Measurements from ENCODE around the gene CENPB.

Gene CENPB

DNA sequence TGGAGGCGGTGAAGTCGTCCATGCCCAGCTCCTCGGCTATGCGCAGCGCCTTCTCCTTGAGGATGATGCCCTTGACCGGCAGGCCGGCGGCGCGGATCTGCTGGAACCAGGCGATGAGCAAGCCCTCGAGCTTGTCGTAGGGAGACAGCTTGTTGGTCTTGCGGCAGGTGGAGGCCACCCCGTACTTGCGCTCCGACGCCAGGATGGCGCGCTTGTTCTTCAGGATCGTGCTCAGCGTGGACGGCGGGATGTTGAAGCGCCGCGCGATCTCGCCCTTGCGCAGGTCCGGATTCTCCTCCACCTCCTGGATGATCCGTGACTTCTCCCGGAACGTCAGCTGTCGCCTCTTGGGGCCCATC, 435 bp downstream of the CENPB start:
- peak; percentile 38 for DNase-seq

DNA sequence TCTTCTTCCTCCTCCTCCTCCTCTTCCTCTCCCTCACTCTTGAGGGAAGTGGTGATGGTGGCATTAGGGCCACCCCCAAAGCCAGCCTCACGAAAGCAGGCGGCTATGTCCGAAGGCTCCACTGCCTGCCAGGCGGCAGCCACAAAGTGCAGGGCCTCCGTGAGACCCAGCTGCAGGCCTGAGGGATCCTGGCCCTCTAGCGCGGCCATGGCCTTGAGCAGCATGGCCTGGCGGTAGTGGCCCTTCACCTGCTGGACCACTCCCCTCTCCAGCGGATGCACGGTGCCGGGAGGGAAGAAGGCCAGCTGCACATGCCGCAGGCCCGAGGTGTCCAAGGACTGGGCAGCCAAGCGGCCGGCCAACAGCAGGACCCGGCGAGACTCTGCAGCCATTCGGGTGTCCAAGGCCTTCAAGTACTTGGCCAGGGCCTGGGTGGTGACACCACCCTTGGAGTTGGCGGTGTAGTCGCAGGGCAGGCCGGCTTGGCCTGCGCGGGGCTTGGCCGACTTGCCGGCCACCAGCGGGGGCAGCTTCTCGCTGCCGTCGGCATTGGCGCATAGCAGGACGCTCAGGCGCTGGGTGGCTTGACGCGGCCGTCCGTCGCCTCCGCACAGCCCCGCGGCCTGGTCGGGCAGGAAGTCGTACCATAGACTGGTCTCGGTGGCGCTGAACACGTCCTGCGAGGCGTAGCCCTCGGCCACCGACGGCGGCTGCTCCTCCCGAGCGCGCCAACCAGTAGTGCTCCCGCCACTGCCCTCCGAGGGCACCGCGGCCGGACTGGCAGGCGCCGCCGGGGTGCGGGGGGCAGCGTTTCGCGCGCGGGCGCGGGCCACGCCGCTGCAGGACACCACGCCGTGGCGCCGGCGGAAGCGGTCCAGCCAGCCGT, 1.1 kb downstream of the CENPB start:
- no peak for DNase-seq

DNA sequence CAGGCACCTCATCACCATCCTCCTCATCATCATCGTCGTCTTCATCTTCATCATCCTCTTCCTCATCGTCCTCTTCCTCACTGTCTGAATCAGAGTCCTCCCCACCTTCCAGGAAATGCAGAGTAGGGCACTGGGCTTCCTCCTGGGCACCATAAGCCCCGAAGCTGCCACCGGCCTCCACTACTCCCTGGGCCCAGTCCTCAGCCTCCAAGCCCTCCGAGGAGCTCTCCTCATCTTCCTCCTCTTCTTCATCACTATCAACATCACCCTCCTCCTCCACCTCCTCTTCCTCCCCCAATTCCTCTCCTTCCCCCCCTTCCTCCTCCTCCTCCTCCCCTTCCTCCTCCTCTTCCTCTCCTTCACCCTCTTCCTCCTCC, 1.7 kb downstream of the CENPB start:
- no peak for DNase-seq

DNA sequence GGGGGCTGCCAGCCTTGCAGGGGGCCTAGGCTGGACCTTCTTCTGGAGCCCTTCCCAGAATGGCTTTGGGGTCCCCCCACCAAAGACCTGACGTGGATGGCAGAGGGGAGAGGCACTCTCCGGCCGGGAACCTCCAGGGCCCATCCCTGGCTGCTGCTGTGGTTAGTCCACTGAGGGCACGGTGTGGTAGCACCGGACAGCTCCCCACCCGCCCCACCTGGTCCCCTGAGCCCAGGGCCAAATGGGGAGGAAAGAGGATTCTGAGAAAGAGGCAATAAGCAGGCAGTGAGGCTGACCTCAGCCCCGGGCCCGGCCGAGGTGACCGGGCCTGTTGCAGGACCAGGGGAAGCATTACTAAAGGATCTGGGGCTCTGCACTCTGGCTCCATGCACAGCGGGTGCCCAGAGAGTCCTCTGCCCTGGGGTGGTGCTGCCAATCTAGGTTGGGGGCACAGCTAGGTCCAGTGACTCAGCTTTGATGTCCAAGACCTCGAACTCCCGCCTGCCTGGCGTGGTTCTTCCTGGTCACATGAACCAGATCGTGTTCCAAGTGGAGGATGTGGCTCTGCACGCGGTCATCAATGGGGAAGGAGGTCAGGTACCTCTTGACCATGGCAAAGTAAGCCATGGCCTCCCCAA, 2.2 kb downstream of the CENPB start:
- DNase-seq, result no peak

DNA sequence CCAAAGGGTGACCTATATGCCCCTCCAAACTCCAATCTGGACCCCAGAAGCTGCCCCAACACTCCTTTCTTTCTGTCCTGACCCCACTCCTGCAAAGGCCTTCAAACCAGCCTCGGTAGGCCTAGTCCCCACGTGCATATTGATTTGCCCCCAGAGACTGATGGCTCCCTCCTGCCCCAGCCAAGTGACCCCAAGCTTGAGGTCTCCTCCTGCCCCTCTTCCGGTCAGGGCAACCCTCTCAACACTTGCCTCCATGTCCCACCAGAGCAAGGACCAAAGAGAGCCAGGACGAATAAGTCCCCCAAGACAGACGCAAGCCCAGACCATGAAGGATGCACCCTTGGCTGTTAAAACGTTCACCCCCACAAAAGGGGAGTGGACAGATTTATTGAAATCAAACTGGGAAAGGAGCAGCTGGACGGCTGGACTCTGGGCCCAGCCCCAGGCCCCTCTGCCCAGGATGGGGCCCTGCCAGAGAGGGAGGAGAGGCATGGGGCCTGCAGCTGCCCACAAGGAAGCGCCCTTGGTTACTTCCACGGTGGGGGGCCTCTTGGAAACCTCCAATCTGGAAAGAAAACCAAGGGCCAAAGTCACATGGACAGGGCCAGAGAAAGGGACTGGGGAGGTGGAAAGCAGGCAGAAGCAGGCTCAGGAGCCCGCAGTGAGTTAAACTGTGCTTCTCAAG, 2.9 kb downstream of the CENPB start:
- no peak for DNase-seq

DNA sequence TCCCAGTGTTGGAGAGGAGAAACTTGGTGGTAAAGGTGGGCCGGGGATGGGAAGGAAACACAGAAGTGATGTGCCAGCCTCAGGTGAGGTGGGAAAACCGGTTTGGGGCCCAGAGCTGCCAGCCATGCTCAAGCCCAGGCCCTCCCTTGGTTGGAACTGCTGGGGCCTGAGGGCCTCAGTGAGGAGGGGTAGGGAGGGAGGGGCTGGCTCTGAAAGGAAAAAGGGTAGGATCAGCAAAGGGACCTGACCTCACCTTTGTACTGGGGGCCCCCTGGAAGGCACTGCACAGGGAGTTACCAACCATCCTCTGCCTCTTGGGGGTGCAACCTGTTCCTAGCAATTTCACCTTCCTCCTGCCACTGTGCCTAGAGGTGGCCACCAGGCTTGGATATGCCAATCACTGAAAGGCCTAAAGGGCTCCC, 3.5 kb downstream of the CENPB start:
- no peak for DNase-seq

DNA sequence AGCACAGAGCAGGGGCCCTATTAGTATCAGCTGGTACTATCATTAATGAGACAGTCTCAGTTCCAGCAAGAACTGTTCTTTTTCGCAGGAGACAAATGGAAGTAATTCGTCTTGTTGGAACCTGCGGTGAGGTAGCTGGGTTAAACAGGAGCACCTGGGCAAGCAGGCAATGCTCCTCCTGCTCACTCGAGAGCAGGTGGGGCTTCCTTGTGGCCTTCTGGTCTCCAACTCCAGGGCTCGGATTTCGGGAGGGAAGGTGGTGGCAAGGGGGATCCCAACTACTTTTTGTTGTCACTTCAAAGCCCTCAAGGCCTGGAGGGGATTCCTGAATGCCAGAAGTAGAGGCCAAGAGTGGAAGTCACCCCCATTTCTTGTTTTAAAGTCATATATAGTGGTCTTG, 3.9 kb downstream of the CENPB start:
- DNase-seq, result no peak

DNA sequence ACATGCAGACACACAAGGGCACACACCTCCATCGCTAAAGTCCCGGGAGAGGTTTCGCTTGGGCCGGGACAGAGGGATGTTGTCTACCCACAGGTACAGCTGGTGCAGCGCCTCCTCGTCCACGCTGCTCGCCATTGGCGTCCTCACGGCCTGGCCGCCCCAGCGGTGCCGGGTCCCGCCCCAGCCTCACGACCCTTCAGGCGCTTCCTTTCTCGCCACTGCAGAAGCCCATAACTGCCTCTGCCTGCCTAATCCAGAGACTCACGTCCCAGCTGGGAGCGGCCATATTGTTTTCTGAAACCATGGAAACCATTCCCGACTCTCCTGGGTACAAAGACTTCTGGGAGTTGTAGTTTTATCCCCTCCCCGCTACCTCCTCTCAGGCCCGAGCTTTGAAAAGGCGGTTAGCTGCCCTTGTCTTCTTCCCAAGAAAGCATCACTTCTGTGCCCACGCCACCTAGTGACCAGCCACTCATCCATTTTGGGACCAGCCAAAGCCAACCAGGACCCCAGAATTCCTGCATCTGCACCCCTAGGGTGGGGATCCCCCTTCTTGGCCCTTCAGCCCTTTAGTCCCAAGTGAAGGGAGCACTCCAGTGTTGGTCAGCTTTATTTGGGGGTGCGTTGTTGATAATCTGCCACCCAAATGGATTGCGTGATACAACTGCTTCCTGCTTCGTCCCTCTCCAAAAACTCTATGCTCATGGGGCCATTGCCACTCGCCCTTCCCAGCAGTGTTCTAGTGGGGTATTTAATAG, 5.2 kb downstream of the CENPB start, which contains the start of gene SPEF1:
SPEF1 (minus strand) TSS at position 296 of the 758 bp plus-strand sequence; CDS start at position 135, 161 bp downstream.
- DNase-seq, result peak; percentile 85

DNA sequence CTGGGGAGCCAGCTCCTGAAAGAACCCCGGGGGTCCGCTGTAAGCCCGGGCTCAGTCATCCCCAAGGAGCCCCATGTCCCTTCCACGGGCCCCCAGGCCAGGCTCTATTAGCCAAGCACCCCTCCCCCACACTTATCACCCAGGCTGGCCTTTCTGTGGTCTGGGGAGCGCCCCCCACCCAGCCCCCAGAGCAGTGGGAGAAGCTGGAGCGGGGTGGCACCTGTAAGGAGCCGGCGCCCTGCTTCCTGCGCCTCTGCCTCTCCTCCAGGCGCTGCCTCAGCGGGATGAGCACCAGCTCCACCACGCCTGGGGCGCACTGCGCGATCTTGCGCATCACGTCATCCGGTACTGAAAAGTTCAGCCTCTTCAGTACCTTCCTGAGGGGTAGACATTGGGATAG, 7.6 kb downstream of the CENPB start:
- no peak for DNase-seq

DNA sequence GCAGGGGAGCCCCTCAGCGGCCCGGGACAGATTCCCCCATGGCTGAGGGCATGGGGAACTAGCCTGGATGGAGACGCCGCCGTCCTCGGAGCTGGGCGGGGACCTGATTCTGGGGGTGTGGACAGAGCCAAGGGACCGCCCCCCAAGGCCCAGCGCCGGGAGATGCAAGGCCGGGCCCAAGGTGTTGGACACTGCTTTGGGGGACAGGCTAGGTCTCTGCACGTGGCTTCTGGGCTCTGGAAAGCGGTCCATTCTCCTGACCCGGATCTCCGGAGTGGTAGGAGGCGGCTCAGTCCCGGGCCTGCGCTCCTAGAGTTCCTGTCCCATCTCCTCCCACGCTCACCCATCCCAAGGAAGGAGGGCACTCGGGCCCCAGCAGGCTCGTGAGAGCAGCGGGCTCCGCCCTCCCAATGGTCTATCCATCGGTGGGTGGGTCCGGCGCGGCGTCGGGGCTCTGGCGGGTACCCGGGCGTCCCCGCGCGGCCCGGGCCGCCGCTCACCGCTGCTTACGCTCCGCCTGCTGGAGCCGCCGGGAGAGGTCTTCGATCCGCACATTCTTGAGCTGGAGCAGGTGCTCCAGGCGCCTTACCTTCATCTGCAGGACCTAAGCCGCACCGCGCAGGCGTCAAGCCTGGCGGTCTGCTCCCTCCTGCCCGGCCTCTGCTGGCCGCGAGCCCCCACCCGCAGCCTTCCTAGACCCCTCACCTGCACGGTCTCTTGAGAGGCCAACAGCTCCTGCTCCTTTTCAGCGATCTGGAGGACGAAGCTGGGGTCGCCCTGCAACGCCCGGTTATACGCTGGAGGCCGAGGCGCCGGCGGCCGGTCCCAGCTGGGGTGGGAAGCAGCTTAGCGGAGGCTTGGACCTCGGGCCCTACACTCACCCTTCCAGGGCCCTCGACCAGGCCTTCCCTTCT, 8.6 kb downstream of the CENPB start:
- DNase-seq, result peak; percentile 25

DNA sequence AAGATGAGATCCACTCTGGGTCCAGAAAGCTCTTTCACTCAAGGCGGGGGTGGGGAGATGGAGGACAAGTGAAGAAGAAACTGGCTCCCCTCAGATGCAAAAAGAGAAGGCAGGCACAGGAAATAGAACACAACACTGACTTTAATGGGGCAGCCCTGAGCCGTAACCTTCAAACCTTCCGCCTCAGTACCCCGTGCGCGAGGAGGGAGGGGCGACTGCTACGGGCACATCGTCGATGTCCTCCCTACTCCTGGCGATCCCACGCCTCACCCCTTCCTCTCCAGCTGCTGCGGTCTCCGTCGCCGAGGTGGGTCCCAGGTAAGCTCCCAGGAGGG, 9.2 kb downstream of the CENPB start:
- no peak for DNase-seq

DNA sequence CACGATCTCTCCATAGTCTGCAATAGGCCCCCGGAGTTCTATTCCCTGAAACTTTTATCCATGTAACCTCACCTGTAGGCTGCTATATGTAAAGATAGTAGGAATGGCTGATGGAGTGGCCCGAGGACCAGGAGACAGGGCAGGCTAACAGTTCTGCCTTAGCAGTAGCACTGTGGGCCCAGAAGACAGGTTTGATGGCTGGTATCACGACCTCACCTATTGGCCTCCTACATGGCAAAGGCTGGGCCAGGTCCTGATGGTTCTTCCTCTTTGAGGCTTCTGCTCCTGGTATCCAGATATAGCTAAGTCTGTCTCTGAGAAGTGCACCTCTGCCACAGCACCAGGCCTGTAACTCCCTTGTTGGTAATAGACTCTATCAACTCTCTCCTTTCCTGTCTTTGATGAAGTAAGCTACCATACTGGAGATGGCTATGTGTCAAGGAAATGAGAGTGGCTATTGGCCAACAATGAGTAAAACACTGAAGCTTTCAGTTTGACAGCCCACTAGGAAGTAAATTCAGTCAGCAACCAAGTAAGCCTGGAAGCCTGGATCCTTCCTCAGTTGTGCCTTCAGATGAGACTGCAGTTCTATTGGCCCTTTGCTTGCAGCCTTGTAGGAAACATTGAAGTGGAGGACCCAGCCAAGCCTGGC, 11.0 kb downstream of the CENPB start:
- no peak for DNase-seq

DNA sequence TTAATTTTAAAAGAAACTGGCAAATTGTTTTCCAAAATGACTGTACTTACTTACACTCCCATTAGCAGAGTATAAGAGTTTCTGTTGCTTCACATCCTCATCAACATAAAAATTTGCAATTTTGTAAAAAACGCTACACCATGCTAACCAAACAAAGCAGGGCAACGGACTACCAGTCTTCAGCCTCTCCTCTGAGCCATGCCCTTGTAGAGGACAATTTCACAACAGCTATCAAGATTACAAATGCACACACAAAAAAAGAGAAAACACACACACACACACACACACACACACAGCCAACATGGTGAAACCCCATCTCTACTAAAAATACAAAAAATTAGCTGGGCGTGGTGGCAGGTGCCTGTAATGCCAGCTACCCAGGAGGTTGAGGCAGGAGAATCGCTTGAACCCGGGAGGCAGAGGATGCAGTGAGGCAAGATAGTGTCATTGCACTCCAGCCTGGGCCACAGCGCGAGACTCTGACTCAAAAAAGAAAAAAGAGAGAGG, 14.9 kb downstream of the CENPB start:
- no peak for DNase-seq

DNA sequence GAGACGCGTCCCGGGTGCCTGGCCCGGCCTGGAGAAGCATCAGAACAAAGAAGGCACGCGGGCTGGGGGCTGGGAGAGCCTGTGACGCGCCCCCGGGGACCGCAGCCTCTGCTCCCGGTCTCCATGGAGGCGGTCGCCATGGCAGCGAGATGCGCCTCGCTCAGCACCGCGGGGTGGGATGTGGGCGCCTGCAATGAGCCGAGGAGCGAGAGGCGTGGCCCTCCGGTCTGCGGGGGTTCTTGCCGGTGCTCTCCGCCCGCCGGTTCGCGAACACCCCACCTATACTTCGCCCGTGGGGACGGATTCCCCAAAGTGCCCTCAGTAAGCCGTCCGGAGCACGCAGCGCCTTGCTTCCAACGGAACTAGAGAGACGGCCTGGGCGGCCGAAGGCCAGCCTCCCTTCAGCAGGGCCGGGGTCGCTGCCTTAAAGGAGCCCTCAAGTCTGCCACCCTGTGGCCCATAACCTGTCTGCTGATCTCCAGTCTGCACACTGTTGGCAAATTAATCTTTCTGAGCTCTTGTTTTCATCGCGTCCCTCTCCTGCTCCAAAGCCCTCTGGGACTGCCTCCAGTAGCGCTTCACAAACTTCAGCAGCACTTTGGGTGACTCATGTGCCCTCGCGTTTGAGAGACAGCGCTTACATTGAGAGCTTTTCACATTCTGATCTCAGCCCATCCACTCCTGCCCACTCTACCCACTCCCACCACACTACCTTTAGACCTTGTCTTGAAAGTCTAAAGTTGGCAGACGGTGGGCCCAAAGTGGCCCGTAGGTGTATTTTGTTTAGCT, 18.0 kb downstream of the CENPB start:
- DNase-seq, result peak; percentile 67

DNA sequence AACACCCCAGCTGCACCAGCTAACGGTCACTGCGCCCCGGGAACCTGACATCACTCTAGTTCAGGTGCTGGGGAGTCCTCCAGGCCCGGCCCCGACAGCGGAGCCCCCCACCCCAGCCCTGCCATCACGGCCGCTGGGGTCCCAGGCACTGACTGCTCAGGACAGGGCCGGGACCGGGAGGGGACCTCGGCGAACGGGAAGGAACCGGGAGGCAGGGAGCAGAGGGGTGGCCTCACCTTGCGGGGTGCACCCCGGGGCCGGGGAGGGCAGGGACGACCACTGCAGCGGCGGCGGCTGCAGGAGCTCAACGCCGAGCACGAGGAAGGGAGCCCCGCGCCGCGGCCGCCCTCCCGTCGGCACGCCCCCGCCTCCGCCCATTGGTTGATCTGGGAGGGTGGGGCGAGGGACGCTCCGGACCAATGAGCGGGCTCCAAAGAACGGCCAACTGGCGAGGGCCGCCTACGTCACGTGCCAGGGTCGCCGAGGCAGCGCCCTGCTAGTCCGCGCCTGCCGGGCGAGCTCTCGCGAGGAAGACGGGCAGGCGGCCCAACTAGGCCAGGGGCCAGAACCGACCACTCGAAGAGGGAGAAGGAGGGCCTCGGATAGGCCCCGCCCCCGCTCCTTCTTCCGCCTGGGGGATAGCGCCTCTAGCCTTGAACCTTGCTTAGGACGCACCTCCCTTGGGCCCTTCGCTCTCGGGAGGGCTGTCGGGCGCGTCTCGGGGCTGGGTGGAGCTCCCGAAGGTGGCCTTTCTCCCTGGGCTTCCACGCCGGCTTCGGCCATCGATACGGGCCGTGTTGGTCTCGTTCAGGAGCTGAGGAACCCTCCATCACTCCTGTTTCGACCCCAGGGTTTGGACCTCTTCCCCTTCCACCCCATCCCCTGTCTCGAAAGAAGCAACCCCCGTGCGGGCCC, 18.9 kb downstream of the CENPB start, which contains the start of gene ADISSP:
ADISSP (minus strand) TSS at position 327 of the 915 bp plus-strand sequence. CDS start 7,653 bp downstream, outside the sequence.
- DNase-seq, result peak; percentile 94

DNA sequence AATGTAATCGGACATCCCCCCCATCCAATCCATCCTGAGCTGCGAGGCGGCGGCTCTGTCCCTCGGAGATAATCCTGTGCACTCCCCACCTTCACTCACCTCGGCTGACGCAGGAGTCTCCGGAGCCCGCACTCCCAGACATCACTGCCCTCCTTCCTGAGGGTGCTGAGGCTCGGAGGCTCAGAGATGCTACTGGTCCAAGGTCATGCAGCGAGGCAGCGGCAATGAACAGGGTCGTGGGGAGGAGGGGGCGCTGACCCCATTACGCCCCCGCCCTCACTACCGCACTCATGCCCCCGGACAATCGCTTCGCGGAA, 19.5 kb downstream of the CENPB start:
- DNase-seq, result no peak

DNA sequence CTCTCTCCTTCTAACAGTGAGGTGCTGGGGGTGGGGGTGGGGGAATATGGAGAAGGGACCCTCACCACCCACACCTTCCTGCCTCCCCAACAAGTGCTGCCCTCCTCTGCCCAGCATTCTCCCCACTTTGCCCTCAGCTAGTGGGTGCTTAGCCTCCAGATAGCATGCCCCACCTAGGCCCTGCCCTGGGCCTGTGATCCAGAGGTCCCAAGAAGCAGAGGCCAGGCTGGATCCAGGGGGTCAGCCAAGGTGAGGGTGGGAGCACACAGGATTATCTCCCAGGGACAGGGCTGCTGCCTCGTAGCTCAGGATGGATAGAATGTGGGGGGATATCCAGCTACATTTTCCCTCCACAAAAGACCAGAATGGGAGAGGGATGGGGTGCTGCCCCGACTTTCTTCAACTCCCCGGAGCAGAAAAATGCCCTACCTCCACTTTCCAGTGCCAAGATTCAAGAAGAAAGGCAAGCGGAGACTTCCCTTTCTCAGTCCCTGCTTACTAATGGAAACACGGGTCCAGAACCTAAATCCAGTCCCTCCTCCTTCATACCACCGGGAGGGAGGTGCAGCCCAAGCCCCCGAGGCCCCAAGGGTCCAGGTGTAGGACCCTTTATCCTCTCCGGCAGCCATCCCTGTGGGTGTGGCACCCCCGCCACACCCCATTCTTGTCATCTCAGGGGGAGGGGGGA, 20.0 kb downstream of the CENPB start:
- no peak for DNase-seq

DNA sequence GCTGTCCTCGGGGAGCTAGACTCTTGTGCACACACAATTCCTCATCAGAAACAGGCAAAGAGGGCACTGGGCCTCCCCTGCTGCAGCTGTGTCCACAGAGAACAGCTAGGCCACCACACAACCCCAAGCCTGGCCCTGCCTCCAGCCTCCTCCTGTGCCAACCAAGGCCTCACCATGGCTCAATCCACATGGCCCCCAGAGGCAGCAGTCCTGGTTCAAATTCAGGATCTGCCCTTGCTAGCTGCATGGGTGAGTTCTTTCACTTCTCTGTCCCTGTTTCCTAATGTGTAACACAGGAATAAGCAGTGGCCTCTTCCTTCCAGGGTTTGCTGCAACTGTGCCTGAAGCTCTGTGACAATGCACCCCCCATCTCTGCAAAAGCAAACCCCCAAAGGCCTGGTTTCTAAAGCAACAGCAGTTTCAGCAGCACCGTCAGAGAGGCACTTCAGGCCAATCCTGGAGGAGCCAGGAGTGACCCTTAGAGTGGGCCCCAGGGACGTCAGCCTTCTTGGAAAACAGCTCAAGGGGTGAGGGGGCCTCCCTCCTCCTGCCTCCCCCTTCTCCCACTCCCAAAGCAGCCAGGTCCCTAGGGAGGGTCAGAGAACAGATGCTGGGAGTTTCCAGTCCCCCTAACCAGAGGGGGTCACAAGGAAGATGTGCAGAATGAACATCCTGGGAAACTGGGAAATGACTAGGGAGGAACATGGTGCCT, 21.2 kb downstream of the CENPB start:
- no peak for DNase-seq
